Transverse colon (tissue), 4 donors: Measurements from ENCODE around the gene BBX. TPM values are rescaled to one million over a fixed set of nuclear protein-coding genes. Genes with fewer than 3 reads are reported as not detected.
A peak's percentile ranks its signal among the peaks of the same experiment; 100 is the strongest.

Experiments
- DNase-seq: peaks from one replicate; pipeline ENCODE4 v3.0.0-alpha.2; 2019
- H3K27ac ChIP-seq, 4 donors: fragments of 200-600 bp; sonication (generic); 2 replicates each; pipeline ENCODE4 v1.5.1; 2016 to 2018; ENCODE audit warnings: inconsistent platforms in 4 of 4
- H3K27me3 ChIP-seq: fragments of 200-600 bp; sonication (generic); 2 replicates; pipeline ENCODE4 v1.5.1; 2017; ENCODE audit warnings: inconsistent platforms
- H3K36me3 ChIP-seq, 4 donors: fragments of 200-600 bp; sonication (generic); 2 replicates each; pipeline ENCODE4 v1.5.1; 2017 to 2019; ENCODE audit warnings: inconsistent platforms in 4 of 4
- H3K4me1 ChIP-seq, 4 donors: fragments of 200-600 bp; sonication (generic); 2 replicates each; pipeline ENCODE4 v1.5.1; 2017 to 2020; ENCODE audit warnings: inconsistent platforms in 4 of 4
- H3K4me3 ChIP-seq, 4 donors: fragments of 200-600 bp; sonication (generic); 1 replicate in 1 of 4; 2 replicates in 3 of 4; pipeline versions ENCODE4 v1.5.1 to v1.6.1; 2017 to 2019; ENCODE audit warnings: inconsistent platforms in 4 of 4
- H3K9me3 ChIP-seq, 2 donors: fragments of 200-600 bp; sonication (generic); 2 replicates each; pipeline ENCODE4 v1.5.1; 2017 to 2019; ENCODE audit warnings: inconsistent platforms in 2 of 2
- EP300 ChIP-seq: sonication (generic); formaldehyde crosslinking; IDR thresholded peaks from one replicate; pipeline ENCODE4 v1.6.1; 2017; ENCODE audit warnings: antibody characterized with exemption, low read depth
- POLR2A ChIP-seq: fragments of 450-650 bp; IDR thresholded peaks from one replicate; pipeline ENCODE4 v1.6.1; 2016; ENCODE audit warnings: antibody characterized with exemption, mild to moderate bottlenecking, moderate library complexity
- POLR2AphosphoS5 ChIP-seq, 3 donors: sonication (generic); formaldehyde crosslinking; IDR thresholded peaks; one replicate each; pipeline ENCODE4 v1.6.1; 2016; ENCODE audit warnings: antibody characterized with exemption in 3 of 3
- WGBS, 2 donors: methylation state at CpG; one replicate each; pipeline ENCODE4 v1.1.5; 2018; ENCODE audit warnings: low coverage in 1 of 2; 5-methylcytosine and 5-hydroxymethylcytosine counted together
- in situ Hi-C, 4 donors: fragments of 200-750 bp; cut with MboI; loops; one replicate each; pipeline versions ENCODE4 v1.15.0 to v1.15.1; 2017; ENCODE audit warnings: low sequenced_read_pairs in 3 of 4, low pct_ligation_motif_present in 1 of 4, low pct_unique_long_range_greater_than_20kb in 1 of 4
- intact Hi-C: fragments of 100-400 bp; cut with DNase I; formaldehyde crosslinking; loops from one replicate; pipeline ENCODE4 v1.15.1; 2023; ENCODE audit warnings: low total_unique reads
- total RNA-seq, 4 donors: library from RNA; depleted of rRNA; stranded (reverse); fragments of >200 nt; gene quantifications; one replicate each; pipeline ENCODE4 v1.1.0, GENCODE V29; 2016
- TF ChIP-seq, protein P1 (sequence below), 5 experiments: fragments of 200-600 bp in 3 of 5; fragments of 450-650 bp in 2 of 5; sonication (generic) in 3 of 5; IDR thresholded peaks; 1 replicate in 2 of 5; 2 replicates in 3 of 5; pipeline ENCODE4 v1.5.1; 2016 to 2017; ENCODE audit warnings: antibody characterized with exemption in 5 of 5, inconsistent platforms in 3 of 5, mild to moderate bottlenecking in 2 of 5, moderate library complexity in 1 of 5

Gene BBX
- total RNA-seq, 4 donors from 2014 or later, result 22.5 to 39.6 (median 33.1) TPM

- Histone ChIP-seq H3K4me1 (peaks cover 0 to 1% (median 0%) of the 10 kb centered on the region in 4 donors), H3K36me3 (peaks cover 0 to 2% (median 0%) of the 10 kb centered on the region in 4 donors), H3K9me3 (no peaks in the 10 kb centered on the region), H3K4me3 (no peak overlapping the region), H3K27ac (no peak overlapping the region), H3K27me3 (no peaks in the 10 kb centered on the region)
- TF ChIP-seq EP300 (no peak), POLR2AphosphoS5 (IDR thresholded peaks at IDR 0.05) (no peak), POLR2A (no peak)
- TF ChIP-seq, protein P1, sequence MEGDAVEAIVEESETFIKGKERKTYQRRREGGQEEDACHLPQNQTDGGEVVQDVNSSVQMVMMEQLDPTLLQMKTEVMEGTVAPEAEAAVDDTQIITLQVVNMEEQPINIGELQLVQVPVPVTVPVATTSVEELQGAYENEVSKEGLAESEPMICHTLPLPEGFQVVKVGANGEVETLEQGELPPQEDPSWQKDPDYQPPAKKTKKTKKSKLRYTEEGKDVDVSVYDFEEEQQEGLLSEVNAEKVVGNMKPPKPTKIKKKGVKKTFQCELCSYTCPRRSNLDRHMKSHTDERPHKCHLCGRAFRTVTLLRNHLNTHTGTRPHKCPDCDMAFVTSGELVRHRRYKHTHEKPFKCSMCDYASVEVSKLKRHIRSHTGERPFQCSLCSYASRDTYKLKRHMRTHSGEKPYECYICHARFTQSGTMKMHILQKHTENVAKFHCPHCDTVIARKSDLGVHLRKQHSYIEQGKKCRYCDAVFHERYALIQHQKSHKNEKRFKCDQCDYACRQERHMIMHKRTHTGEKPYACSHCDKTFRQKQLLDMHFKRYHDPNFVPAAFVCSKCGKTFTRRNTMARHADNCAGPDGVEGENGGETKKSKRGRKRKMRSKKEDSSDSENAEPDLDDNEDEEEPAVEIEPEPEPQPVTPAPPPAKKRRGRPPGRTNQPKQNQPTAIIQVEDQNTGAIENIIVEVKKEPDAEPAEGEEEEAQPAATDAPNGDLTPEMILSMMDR (IDR thresholded peaks at IDR 0.05), result no peak
- in situ Hi-C loops (no loop called here), intact Hi-C loops (no loop called here)
- 93 to 97% methylated on average over 3 to 7 of the region's 7 CpGs for WGBS, 2 donors
- DNase-seq, result no peak
Measured at GRCh38 chr3:107791450-107791849, 268.7 kb downstream of the BBX start.

DNA sequence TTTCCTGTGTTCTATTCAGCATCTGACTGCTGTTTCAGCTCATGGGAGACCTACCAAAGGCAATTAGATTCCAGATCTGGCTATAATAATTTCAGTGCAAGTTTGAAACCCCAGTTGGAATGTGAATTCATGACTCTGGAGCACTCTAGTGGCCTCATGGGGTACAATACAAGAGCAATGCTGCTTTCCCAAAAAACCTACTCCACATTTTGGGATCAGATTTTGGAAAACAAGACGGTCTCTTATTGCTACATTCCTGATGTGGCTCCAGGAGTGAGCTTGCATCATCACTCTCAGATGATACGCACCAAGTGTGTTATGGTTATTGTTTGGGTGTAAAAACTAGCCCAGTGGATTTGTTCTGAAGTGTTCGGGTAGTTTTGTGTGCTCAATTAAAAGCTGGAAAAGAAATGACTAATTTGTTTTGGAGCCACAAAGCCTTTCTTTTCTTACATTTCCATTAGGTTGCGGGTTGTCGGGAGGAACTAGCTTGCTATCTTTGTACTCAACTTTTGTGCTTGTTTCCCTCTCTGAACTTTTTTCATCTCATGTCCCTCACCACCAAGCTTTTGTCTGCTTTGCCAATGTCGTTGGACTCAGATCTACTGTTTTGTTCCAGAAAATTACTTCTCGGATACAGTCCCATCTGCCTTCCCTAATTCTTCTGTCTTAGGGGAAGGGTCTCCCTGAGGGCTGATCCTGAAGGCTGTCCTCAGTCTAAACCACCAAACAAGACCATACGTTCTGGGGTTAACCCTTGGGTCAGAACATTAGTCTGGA is 272.1 kb downstream of the BBX start:
- TF ChIP-seq, protein P1 (IDR thresholded peaks at IDR 0.05), result peak in 3 of 5 experiments; percentile 12 to 17 (median 13)
- no peak for TF ChIP-seq EP300
- no peaks in the 10 kb centered on the region for H3K9me3 ChIP-seq
- intact Hi-C loops, result no loop called here
- peaks cover 0 to 15% (median 1%) of the 10 kb centered on the region in 4 donors for H3K36me3 ChIP-seq
- DNase-seq, result no peak
- H3K4me1 ChIP-seq, result peaks cover 0 to 7% (median 0%) of the 10 kb centered on the region in 4 donors
- in situ Hi-C loops, result no loop called here
- no peaks in the 10 kb centered on the region for H3K27me3 ChIP-seq
- 90 to 91% methylated on average over 7 to 8 of the region's 8 CpGs for WGBS, 2 donors
- peak overlapping the region in 1 of 4 donors; percentile 22 for H3K27ac ChIP-seq
- no peak overlapping the region for H3K4me3 ChIP-seq

GRCh38 chr3:107795514-107796094 is 272.8 kb downstream of the BBX start:
- no peak overlapping the region for H3K27ac ChIP-seq
- no peaks in the 10 kb centered on the region for H3K9me3 ChIP-seq
- no peak for TF ChIP-seq POLR2AphosphoS5 (IDR thresholded peaks at IDR 0.05)
- TF ChIP-seq POLR2A, result no peak
- TF ChIP-seq, protein P1 (IDR thresholded peaks at IDR 0.05), result no peak
- no peak for TF ChIP-seq EP300
- peaks cover 0 to 23% (median 3%) of the 10 kb centered on the region in 4 donors for H3K36me3 ChIP-seq
- DNase-seq, result no peak
- intact Hi-C loops (no loop called here), in situ Hi-C loops (no loop called here)
- WGBS, 2 donors, result 89 to 90% methylated on average over 2 to 3 of the region's 3 CpGs
- no peaks in the 10 kb centered on the region for H3K27me3 ChIP-seq
- H3K4me1 ChIP-seq, result peaks cover 0 to 7% (median 0%) of the 10 kb centered on the region in 4 donors
- H3K4me3 ChIP-seq, result no peak overlapping the region

DNA sequence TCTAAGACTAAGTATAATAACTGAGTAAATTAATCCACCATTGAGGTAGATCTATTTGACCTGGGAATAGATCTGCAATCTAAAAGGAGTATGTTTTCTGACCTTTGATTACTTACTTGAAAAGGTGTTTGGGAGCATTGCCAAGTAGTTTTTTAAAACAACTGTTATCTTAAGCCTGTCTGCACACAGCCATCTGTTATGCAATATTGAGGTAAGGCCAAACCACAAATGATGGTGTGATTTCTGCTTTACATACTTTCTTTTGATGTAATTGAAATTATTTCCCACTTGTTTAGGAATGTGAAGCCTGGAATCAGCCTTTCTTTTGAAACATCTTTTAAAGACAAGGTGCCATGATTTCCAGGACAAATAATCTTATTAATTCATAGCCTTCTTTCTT is 274.0 kb downstream of the BBX start:
- intact Hi-C loops (no loop called here), in situ Hi-C loops (no loop called here)
- no peaks in the 10 kb centered on the region for H3K9me3 ChIP-seq
- DNase-seq, result no peak
- H3K36me3 ChIP-seq, result peaks cover 0 to 34% (median 6%) of the 10 kb centered on the region in 4 donors
- no peak overlapping the region for H3K4me3 ChIP-seq
- H3K4me1 ChIP-seq, result peaks cover 0 to 7% (median 0%) of the 10 kb centered on the region in 4 donors
- TF ChIP-seq POLR2A (no peak), POLR2AphosphoS5 (IDR thresholded peaks at IDR 0.05) (no peak)
- TF ChIP-seq, protein P1 (IDR thresholded peaks at IDR 0.05), result no peak
- H3K27ac ChIP-seq, result no peak overlapping the region
- no peaks in the 10 kb centered on the region for H3K27me3 ChIP-seq
